GM23338 (cell line): ENCODE data around the gene OR2B2. TPM values are rescaled to one million over a fixed set of nuclear protein-coding genes. Genes with fewer than 3 reads are reported as not detected.

Source experiments
- ATAC-seq: fragments of 200-7000 bp; cut with Tn5 transposase; 3 replicates; pipeline ENCODE4 v1.9.1; 2020
- DNase-seq: peaks from one replicate; pipeline ENCODE4 v3.0.0-alpha.2; 2015; ENCODE audit warnings: low spot score
- H2AFZ ChIP-seq: fragments of 200-600 bp; sonication (generic); 2 replicates; pipeline ENCODE4 v1.8.0; 2016; ENCODE audit warnings: antibody characterized with exemption, mild to moderate bottlenecking, moderate library complexity
- H3F3A ChIP-seq: fragments of 200-600 bp; sonication (generic); replicated peaks from 2 replicates; pipeline ENCODE4 v1.8.0; 2017; ENCODE audit warnings: antibody characterized with exemption, mixed run types, low read depth
- H3K27ac ChIP-seq: fragments of 200-600 bp; sonication (generic); 2 replicates; pipeline ENCODE4 v1.6.1; 2016; ENCODE audit warnings: low read depth
- H3K27me3 ChIP-seq: fragments of 200-600 bp; sonication (generic); 2 replicates; pipeline ENCODE4 v1.8.0; 2016; ENCODE audit warnings: mild to moderate bottlenecking, mixed run types, moderate library complexity; ENCODE audit not compliant: insufficient read depth
- H3K36me3 ChIP-seq: fragments of 200-600 bp; sonication (generic); 2 replicates; pipeline ENCODE4 v1.8.0; 2016; ENCODE audit warnings: mild to moderate bottlenecking; ENCODE audit not compliant: insufficient read depth
- H3K4me1 ChIP-seq: fragments of 200-600 bp; sonication (generic); 2 replicates; pipeline ENCODE4 v1.8.0; 2016; ENCODE audit warnings: mild to moderate bottlenecking, moderate library complexity; ENCODE audit not compliant: insufficient read depth
- H3K4me2 ChIP-seq: fragments of 200-600 bp; sonication (generic); 2 replicates; pipeline ENCODE4 v1.7.1; 2017; ENCODE audit warnings: mixed run types
- H3K4me3 ChIP-seq: fragments of 200-600 bp; sonication (generic); 2 replicates; pipeline ENCODE4 v1.6.1; 2016; ENCODE audit warnings: mixed run types
- H3K79me2 ChIP-seq: fragments of 200-600 bp; sonication (generic); replicated peaks from 2 replicates; pipeline ENCODE4 v1.8.0; 2017; ENCODE audit warnings: mild to moderate bottlenecking; ENCODE audit not compliant: insufficient read depth
- H3K9me2 ChIP-seq: fragments of 200-600 bp; sonication (generic); 2 replicates; pipeline ENCODE4 v1.8.0; 2017; ENCODE audit not compliant: insufficient read depth
- H4K20me1 ChIP-seq: fragments of 200-600 bp; sonication (generic); replicated peaks from 2 replicates; pipeline ENCODE4 v1.8.0; 2017; ENCODE audit warnings: mild to moderate bottlenecking; ENCODE audit not compliant: insufficient read depth
- H3K27ac Mint-ChIP-seq: 2 replicates; pipeline ENCODE4 v1.8.0; 2020; ENCODE audit warnings: inconsistent platforms, mild to moderate bottlenecking, moderate library complexity, mixed read lengths
- H3K27me3 Mint-ChIP-seq: 3 replicates; pipeline ENCODE4 v1.8.0; 2022; ENCODE audit warnings: low read depth, mild to moderate bottlenecking, moderate library complexity, mixed read lengths, inconsistent platforms; ENCODE audit not compliant: insufficient read depth, poor library complexity
- H3K36me3 Mint-ChIP-seq: 3 replicates; pipeline ENCODE4 v1.8.0; 2021; ENCODE audit warnings: low read depth, mild to moderate bottlenecking, inconsistent platforms, moderate library complexity, mixed read lengths
- H3K4me1 Mint-ChIP-seq: 3 replicates; pipeline ENCODE4 v1.8.0; 2020; ENCODE audit warnings: mild to moderate bottlenecking, inconsistent platforms, mixed read lengths
- H3K4me3 Mint-ChIP-seq: 3 replicates; pipeline ENCODE4 v1.8.0; 2021; ENCODE audit warnings: moderate library complexity, mild to moderate bottlenecking, inconsistent platforms, mixed read lengths
- H3K9me3 Mint-ChIP-seq: 3 replicates; pipeline ENCODE4 v1.8.0; 2020; ENCODE audit warnings: moderate library complexity, mild to moderate bottlenecking, inconsistent platforms, mixed read lengths
- CREB1 ChIP-seq: fragments of 250-450 bp; sonication (Bioruptor Pico); IDR thresholded peaks from 2 replicates; pipeline ENCODE4 v1.5.0; 2020; ENCODE audit warnings: low read depth, mild to moderate bottlenecking, moderate library complexity
- EZH2 ChIP-seq: fragments of 200-600 bp; sonication (generic); IDR thresholded peaks from one replicate; pipeline ENCODE4 v1.8.0; 2017; ENCODE audit warnings: antibody characterized with exemption, mild to moderate bottlenecking, low read depth; ENCODE audit not compliant: unreplicated experiment
- EZH2phosphoT487 ChIP-seq: fragments of 200-600 bp; sonication (generic); IDR thresholded peaks from one replicate; pipeline ENCODE4 v1.8.1; 2018; ENCODE audit warnings: antibody characterized with exemption; ENCODE audit not compliant: unreplicated experiment
- JUNB ChIP-seq: IDR thresholded peaks from one replicate; pipeline ENCODE4 v1.6.1; 2016; ENCODE audit warnings: antibody characterized with exemption; ENCODE audit not compliant: unreplicated experiment
- NANOG ChIP-seq: IDR thresholded peaks from 2 replicates; pipeline ENCODE4 v1.6.1; 2016; ENCODE audit warnings: antibody characterized with exemption, borderline replicate concordance
- POLR2AphosphoS5 ChIP-seq: IDR thresholded peaks from 2 replicates; pipeline ENCODE4 v1.6.1; 2016; ENCODE audit warnings: antibody characterized with exemption, low read depth
- REST ChIP-seq: IDR thresholded peaks from one replicate; pipeline ENCODE4 v1.6.1; 2018; ENCODE audit warnings: antibody characterized with exemption; ENCODE audit not compliant: unreplicated experiment
- STAT1 ChIP-seq: IDR thresholded peaks from one replicate; pipeline ENCODE4 v1.6.1; 2016; ENCODE audit warnings: antibody characterized with exemption; ENCODE audit not compliant: unreplicated experiment
- ZNF114 ChIP-seq: fragments of 250-450 bp; sonication (Bioruptor Pico); IDR thresholded peaks from 2 replicates; pipeline ENCODE4 v1.5.0; 2020; ENCODE audit warnings: mild to moderate bottlenecking, moderate library complexity
- polyA plus RNA-seq: library from polyadenylated mRNA; unstranded; fragments of >200 nt; fragmentation: Nextera tagmentation; extraction: Ambion mirVana; gene quantifications from 2 replicates; pipeline ENCODE4 v1.2.1, GENCODE V29; 2016
- total RNA-seq: library from RNA; depleted of rRNA; stranded (reverse); fragments of >200 nt; shearing (Covaris generic); gene quantifications from 2 replicates; pipeline ENCODE4 v1.2.3, GENCODE V29; 2014
- TF ChIP-seq, protein P1 (sequence below), 2 experiments: fragments of 200-600 bp in 1 of 2; sonication (generic) in 1 of 2; conservative IDR thresholded peaks; 2 replicates each; pipeline versions ENCODE4 v1.5.1 to v1.6.1; 2016 to 2017; ENCODE audit warnings: antibody characterized with exemption in 2 of 2, low read depth in 2 of 2, mild to moderate bottlenecking in 2 of 2, moderate library complexity in 1 of 2

The OR2B2 gene
- total and polyA plus RNA-seq, 2 experiments from 2014 or later = 0.38 TPM; not detected in 1

DNA sequence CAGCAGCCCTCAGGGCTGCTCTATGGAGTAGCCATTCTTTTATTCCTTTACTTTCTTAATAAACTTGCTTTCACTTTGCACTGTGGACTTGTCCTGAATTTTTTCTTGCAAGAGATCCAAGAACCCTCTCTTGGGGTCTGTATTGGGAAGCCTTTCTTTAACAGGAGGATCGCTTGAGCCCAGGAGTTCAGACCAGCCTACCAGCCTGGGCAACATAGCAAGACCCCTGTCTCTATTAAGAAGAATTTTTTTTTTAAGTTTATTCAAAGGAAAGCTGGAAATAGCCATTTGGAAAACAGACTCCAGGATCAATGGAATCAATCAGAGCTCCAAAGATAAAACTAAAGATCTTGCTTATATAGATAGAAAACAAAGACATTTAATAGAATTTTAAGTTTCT lies 29.1 kb downstream of the OR2B2 start:
- no peak for DNase-seq
- no peak overlapping the region for H3K4me2 ChIP-seq
- H3K36me3 Mint-ChIP-seq = no peaks in the 10 kb centered on the region
- no peak for TF ChIP-seq JUNB
- no peak for TF ChIP-seq EZH2
- no peak for TF ChIP-seq EZH2phosphoT487
- TF ChIP-seq, protein P1, sequence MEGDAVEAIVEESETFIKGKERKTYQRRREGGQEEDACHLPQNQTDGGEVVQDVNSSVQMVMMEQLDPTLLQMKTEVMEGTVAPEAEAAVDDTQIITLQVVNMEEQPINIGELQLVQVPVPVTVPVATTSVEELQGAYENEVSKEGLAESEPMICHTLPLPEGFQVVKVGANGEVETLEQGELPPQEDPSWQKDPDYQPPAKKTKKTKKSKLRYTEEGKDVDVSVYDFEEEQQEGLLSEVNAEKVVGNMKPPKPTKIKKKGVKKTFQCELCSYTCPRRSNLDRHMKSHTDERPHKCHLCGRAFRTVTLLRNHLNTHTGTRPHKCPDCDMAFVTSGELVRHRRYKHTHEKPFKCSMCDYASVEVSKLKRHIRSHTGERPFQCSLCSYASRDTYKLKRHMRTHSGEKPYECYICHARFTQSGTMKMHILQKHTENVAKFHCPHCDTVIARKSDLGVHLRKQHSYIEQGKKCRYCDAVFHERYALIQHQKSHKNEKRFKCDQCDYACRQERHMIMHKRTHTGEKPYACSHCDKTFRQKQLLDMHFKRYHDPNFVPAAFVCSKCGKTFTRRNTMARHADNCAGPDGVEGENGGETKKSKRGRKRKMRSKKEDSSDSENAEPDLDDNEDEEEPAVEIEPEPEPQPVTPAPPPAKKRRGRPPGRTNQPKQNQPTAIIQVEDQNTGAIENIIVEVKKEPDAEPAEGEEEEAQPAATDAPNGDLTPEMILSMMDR (conservative IDR thresholded peaks at IDR 0.05; ENCODE audit: low read depth in 2 of 2) = no peak
- H3K27ac Mint-ChIP-seq = no peak overlapping the region
- no peaks in the 10 kb centered on the region for H3K36me3 ChIP-seq
- peaks cover 16% of the 10 kb centered on the region for H3K27me3 Mint-ChIP-seq
- H3K4me3 Mint-ChIP-seq = no peak overlapping the region
- H3K4me1 ChIP-seq = peaks cover 31% of the 10 kb centered on the region
- no peak overlapping the region for H2AFZ ChIP-seq
- no peaks in the 10 kb centered on the region for H3K27me3 ChIP-seq
- H4K20me1 ChIP-seq = no peaks in the 10 kb centered on the region
- no peaks in the 10 kb centered on the region for H3K79me2 ChIP-seq
- H3K4me1 Mint-ChIP-seq = peaks cover 28% of the 10 kb centered on the region
- no peaks in the 10 kb centered on the region; the same call in 2 of the 3 replicates for H3K9me3 Mint-ChIP-seq
- no peak for ATAC-seq
- peaks cover 10% of the 10 kb centered on the region for H3F3A ChIP-seq
- peak overlapping the region; percentile 82 for H3K27ac ChIP-seq
- no peaks in the 10 kb centered on the region for H3K9me2 ChIP-seq
- H3K4me3 ChIP-seq = no peak overlapping the region

DNA sequence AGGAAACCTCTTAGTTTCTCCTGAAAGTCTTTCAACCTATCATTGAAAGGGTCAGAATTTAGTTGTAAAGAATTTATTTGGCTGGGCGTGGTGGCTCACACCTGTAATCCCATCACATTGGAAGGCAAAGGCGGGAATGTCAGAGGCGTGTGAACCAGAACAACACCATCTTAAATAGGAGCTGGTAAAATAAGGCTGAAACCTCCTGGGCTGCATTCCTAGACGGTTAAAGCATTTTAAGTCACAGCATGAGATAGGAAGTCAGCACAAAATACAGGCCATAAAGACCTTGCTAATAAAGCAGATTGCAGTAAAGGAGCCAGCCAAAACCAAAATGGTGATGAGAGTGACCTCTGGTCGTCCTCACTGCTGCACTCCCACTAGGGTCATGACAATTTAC lies 29.6 kb downstream of the OR2B2 start:
- ATAC-seq = peak; percentile 51
- Histone ChIP-seq H2AFZ (no peak overlapping the region), H3K27me3 (no peaks in the 10 kb centered on the region), H3F3A (peaks cover 5% of the 10 kb centered on the region), H3K79me2 (no peaks in the 10 kb centered on the region), H3K36me3 (no peaks in the 10 kb centered on the region), H3K4me2 (no peak overlapping the region), H3K27ac (peak overlapping the region; percentile 82), H4K20me1 (no peaks in the 10 kb centered on the region), H3K9me2 (no peaks in the 10 kb centered on the region), H3K4me1 (peaks cover 26% of the 10 kb centered on the region), H3K4me3 (no peak overlapping the region)
- Mint-ChIP-seq H3K9me3 (no peaks in the 10 kb centered on the region; the same call in 2 of the 3 replicates), H3K4me3 (no peak overlapping the region; the same call in 2 of the 3 replicates), H3K27me3 (peaks cover 14% of the 10 kb centered on the region), H3K4me1 (peaks cover 22% of the 10 kb centered on the region), H3K27ac (no peak overlapping the region), H3K36me3 (no peaks in the 10 kb centered on the region)
- peak; percentile 84 for DNase-seq
- no peak for TF ChIP-seq EZH2
- TF ChIP-seq, protein P1 (conservative IDR thresholded peaks at IDR 0.05; ENCODE audit: low read depth in 2 of 2) = no peak
- TF ChIP-seq EZH2phosphoT487 = no peak
- no peak for TF ChIP-seq NANOG
- no peak for TF ChIP-seq REST
- TF ChIP-seq ZNF114 (CRISPR knock-in tag) = no peak
- TF ChIP-seq JUNB = no peak
- TF ChIP-seq CREB1 = no peak
- no peak for TF ChIP-seq POLR2AphosphoS5
- no peak for TF ChIP-seq STAT1
